Esophagus squamous epithelium (tissue), 5 donors: Measurements from ENCODE around the gene PPHLN1. TPM values are rescaled to one million over a fixed set of nuclear protein-coding genes. Genes with fewer than 3 reads are reported as not detected.

Experiments used
- DNase-seq: peaks from one replicate; lab custom pipeline; 2025; lab: John Stamatoyannopoulos, UW
- H3K27ac ChIP-seq, 4 donors: fragments of 200-600 bp; sonication (generic); one replicate each; pipeline ENCODE4 v1.5.1; 2016 to 2019; ENCODE audit warnings: mild to moderate bottlenecking in 1 of 4
- H3K27me3 ChIP-seq, 4 donors: fragments of 200-600 bp; sonication (generic); 1 replicate in 3 of 4; 2 replicates in 1 of 4; pipeline versions ENCODE4 v1.5.1 to v1.6.0; 2017 to 2021; ENCODE audit warnings: antibody characterized with exemption in 1 of 4
- H3K36me3 ChIP-seq, 3 donors: fragments of 200-600 bp; sonication (generic); one replicate each; pipeline ENCODE4 v1.5.1; 2016 to 2019
- H3K4me1 ChIP-seq, 3 donors: fragments of 200-600 bp; sonication (generic); one replicate each; pipeline ENCODE4 v1.5.1; 2017 to 2019
- H3K4me3 ChIP-seq, 4 donors: fragments of 200-600 bp; sonication (generic); 1 replicate in 3 of 4; 2 replicates in 1 of 4; pipeline ENCODE4 v1.5.1; 2016 to 2019; ENCODE audit warnings: mild to moderate bottlenecking in 2 of 4, moderate library complexity in 1 of 4
- H3K9me3 ChIP-seq, 3 donors: fragments of 200-600 bp; sonication (generic); one replicate each; pipeline ENCODE4 v1.5.1; 2016 to 2019
- CTCF ChIP-seq, 6 experiments: fragments of 450-650 bp in 4 of 6; fragments of 200-600 bp in 2 of 6; sonication (generic) in 2 of 6; IDR thresholded peaks; one replicate each; pipeline ENCODE4 v1.5.1; 2016 to 2019; ENCODE audit warnings: antibody characterized with exemption in 6 of 6, mild to moderate bottlenecking in 4 of 6, moderate library complexity in 4 of 6
- POLR2A ChIP-seq, 4 donors: fragments of 450-650 bp; IDR thresholded peaks; one replicate each; pipeline ENCODE4 v1.6.1; 2017; ENCODE audit warnings: antibody characterized with exemption in 4 of 4, mild to moderate bottlenecking in 4 of 4, moderate library complexity in 3 of 4
- WGBS, 2 donors: methylation state at CpG; one replicate each; pipeline ENCODE4 v1.1.5; 2018; 5-methylcytosine and 5-hydroxymethylcytosine counted together
- intact Hi-C: fragments of 100-400 bp; cut with DNase I; formaldehyde crosslinking; loops from one replicate; pipeline ENCODE4 v1.15.0; 2022
- total RNA-seq, 4 donors: library from RNA; depleted of rRNA; stranded (reverse); fragments of >200 nt; gene quantifications; one replicate each; pipeline ENCODE4 v1.1.0, GENCODE V29; 2016
- donor health status: DM: yes; HTN: yes; CAD: no.

PPHLN1 gene
- total RNA-seq, 4 donors from 2014 or later = 31.2 to 59.1 (median 40.0) TPM

GRCh38 chr12:42446761-42447160, 120.8 kb downstream of the PPHLN1 start:
- H3K36me3 ChIP-seq = peaks cover 0 to 83% (median 4%) of the 10 kb centered on the region in 3 donors
- H3K4me3 ChIP-seq = no peak overlapping the region
- 55 to 56% methylated on average over 6 of the region's 6 CpGs for WGBS, 2 donors
- no peaks in the 10 kb centered on the region for H3K9me3 ChIP-seq
- TF ChIP-seq CTCF (IDR thresholded peaks at IDR 0.05) = no peak
- H3K4me1 ChIP-seq = peaks cover 0 to 3% (median 0%) of the 10 kb centered on the region in 3 donors
- intact Hi-C loops = no loop called here
- no peaks in the 10 kb centered on the region for H3K27me3 ChIP-seq
- H3K27ac ChIP-seq = no peak overlapping the region
- no peak for DNase-seq

GRCh38 chr12:42447371-42447786, 121.4 kb downstream of the PPHLN1 start:
- no peak overlapping the region for H3K4me3 ChIP-seq
- DNase-seq = no peak
- no peak overlapping the region for H3K27ac ChIP-seq
- 69 to 86% methylated on average over 3 of the region's 3 CpGs for WGBS, 2 donors
- no peaks in the 10 kb centered on the region for H3K9me3 ChIP-seq
- peaks cover 0 to 77% (median 4%) of the 10 kb centered on the region in 3 donors for H3K36me3 ChIP-seq
- no peak for TF ChIP-seq POLR2A (IDR thresholded peaks at IDR 0.05)
- no peak for TF ChIP-seq CTCF (IDR thresholded peaks at IDR 0.05)
- peaks cover 0 to 3% (median 0%) of the 10 kb centered on the region in 3 donors for H3K4me1 ChIP-seq
- intact Hi-C loops = no loop called here
- H3K27me3 ChIP-seq = no peaks in the 10 kb centered on the region

GRCh38 chr12:42448841-42449240, 122.9 kb downstream of the PPHLN1 start:
- peaks cover 0 to 62% (median 0%) of the 10 kb centered on the region in 3 donors for H3K36me3 ChIP-seq
- H3K4me3 ChIP-seq = no peak overlapping the region
- intact Hi-C loops = no loop called here
- TF ChIP-seq CTCF (IDR thresholded peaks at IDR 0.05) = no peak
- TF ChIP-seq POLR2A (IDR thresholded peaks at IDR 0.05) = no peak
- no peak for DNase-seq
- no peaks in the 10 kb centered on the region for H3K9me3 ChIP-seq
- H3K27ac ChIP-seq = no peak overlapping the region
- H3K4me1 ChIP-seq = peaks cover 0 to 3% (median 0%) of the 10 kb centered on the region in 3 donors
- H3K27me3 ChIP-seq = no peaks in the 10 kb centered on the region
- WGBS, 2 donors = 97% methylated on average over 9 of the region's 9 CpGs

GRCh38 chr12:42450248-42450647, 124.3 kb downstream of the PPHLN1 start:
- no peak overlapping the region for H3K27ac ChIP-seq
- intact Hi-C loops = no loop called here
- H3K27me3 ChIP-seq = no peaks in the 10 kb centered on the region
- WGBS, 2 donors = 66% methylated on average over 2 of the region's 2 CpGs
- TF ChIP-seq POLR2A (IDR thresholded peaks at IDR 0.05) = no peak
- TF ChIP-seq CTCF (IDR thresholded peaks at IDR 0.05) = no peak
- H3K4me3 ChIP-seq = no peak overlapping the region
- H3K4me1 ChIP-seq = peaks cover 0 to 3% (median 0%) of the 10 kb centered on the region in 3 donors
- peaks cover 0 to 48% (median 0%) of the 10 kb centered on the region in 3 donors for H3K36me3 ChIP-seq
- no peaks in the 10 kb centered on the region for H3K9me3 ChIP-seq
- DNase-seq = no peak

- H3K27ac ChIP-seq = no peak overlapping the region
- intact Hi-C loops = no loop called here
- H3K27me3 ChIP-seq = no peaks in the 10 kb centered on the region
- no peaks in the 10 kb centered on the region for H3K9me3 ChIP-seq
- WGBS, 2 donors = 82 to 97% methylated on average over 2 of the region's 2 CpGs
- H3K4me1 ChIP-seq = no peaks in the 10 kb centered on the region
- peaks cover 0 to 22% (median 0%) of the 10 kb centered on the region in 3 donors for H3K36me3 ChIP-seq
- TF ChIP-seq CTCF (IDR thresholded peaks at IDR 0.05) (no peak), POLR2A (IDR thresholded peaks at IDR 0.05) (no peak)
- no peak overlapping the region for H3K4me3 ChIP-seq
- no peak for DNase-seq
These were observed 132.6 kb downstream of the PPHLN1 start for GRCh38 chr12:42458575-42458974.
